Stimulated activated CD8-positive, alpha-beta memory T cell treated with anti-CD3 and anti-CD28 coated beads, Interleukin-12 subunit alpha, Interleukin-12 subunit beta, amount 100 ng/mL, for 1 hour (primary cell): Measurements from ENCODE around the gene NPEPL1.

Source experiments
- DNase-seq: peaks from one replicate; pipeline ENCODE4 v3.0.0-alpha.2; 2020; ENCODE audit warnings: low read depth

NPEPL1 gene

GRCh38 chr20:58701431-58702160 is 9.0 kb downstream of the NPEPL1 start:
- DNase-seq = no peak

DNA sequence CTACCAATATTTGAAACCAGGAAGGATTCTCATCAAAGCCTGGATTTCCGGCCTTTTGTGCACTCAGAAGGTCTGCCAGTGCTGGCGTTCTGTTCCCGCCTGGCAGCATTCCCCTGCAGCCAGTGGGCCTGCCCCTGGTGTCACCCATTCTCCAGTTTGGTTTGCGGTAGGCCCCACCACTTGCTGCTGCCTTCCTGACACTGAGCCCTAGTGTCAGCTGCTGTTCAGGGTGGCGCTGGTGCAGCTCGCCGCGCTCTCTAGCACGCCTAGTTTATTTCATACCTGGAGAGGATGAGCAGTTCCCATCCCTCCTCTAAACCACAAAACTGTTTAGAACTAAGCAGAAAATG is 9.5 kb downstream of the NPEPL1 start:
- DNase-seq = no peak

GRCh38 chr20:58702859-58703648 is 10.5 kb downstream of the NPEPL1 start:
- DNase-seq = no peak

- no peak for DNase-seq
Observed at GRCh38 chr20:58703765-58704371, 11.3 kb downstream of the NPEPL1 start.

DNA sequence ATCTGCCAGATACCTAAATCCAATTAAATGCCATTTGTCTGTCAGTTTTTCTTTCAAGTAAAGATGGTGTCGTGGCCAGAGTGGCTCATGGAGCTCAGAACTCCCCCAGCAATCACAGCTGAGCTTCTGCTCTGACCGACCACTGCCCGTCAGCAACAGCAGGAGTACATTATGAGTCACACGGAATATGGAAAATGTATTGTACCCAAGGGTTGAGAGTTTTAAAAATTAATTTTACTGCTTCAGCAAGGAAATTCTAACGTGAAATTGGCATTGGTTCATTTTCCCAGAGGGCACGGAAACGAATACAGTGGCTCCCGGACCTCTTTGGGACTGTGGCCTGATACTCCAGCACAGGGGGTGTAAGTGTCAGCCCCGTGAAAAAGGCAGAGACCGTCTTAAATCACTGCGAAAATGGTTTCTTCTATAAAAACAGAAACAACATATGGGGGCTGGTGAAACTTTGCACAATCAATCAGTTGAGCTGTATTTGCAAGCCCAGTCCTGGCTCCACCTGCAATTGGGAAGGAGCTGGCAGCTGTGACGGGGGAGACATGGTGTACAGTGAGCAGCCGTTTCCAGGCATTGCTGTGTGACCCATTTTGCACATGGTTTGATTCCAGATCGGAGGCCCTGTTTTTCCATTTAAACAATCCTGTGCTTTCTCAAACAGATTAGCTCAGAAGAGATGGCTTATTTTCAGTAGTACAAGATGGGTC is 12.8 kb downstream of the NPEPL1 start:
- DNase-seq = no peak

DNA sequence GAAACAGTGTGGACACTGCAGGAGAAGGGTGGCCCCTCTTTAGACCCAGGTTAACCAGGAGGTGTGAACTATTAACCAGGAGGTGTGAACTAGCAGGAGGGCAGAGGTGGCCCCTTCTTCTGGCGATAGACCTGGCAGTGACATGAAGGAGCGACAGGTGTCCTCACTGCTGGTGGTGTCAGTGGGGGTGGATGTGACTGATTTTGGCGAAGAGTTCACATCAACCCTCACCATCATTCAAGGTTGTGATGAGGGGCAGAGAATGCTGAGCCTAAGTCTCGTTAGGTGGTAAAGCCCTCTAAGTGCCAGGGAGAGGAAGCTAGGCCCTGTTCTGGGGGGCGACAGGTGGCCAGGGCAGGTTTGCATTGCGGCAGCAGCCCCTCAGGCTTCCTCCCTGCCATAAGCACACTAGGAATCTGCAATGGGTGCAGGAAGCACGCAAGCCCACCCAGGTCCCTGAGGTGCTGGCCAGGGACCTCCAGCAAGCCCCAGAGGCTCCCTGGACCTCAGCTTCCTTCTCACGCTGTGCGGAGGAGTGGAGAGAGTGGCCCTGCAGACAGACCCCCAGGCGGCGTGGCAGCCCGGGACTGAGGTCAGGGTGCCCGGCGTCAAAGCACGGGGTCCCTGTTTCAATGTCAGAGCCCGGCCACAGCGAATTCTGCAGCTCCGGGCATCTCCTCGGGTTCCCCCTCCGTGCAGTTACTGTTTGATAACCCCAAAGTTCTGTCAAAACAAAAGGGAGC is 13.7 kb downstream of the NPEPL1 start:
- DNase-seq = no peak

DNA sequence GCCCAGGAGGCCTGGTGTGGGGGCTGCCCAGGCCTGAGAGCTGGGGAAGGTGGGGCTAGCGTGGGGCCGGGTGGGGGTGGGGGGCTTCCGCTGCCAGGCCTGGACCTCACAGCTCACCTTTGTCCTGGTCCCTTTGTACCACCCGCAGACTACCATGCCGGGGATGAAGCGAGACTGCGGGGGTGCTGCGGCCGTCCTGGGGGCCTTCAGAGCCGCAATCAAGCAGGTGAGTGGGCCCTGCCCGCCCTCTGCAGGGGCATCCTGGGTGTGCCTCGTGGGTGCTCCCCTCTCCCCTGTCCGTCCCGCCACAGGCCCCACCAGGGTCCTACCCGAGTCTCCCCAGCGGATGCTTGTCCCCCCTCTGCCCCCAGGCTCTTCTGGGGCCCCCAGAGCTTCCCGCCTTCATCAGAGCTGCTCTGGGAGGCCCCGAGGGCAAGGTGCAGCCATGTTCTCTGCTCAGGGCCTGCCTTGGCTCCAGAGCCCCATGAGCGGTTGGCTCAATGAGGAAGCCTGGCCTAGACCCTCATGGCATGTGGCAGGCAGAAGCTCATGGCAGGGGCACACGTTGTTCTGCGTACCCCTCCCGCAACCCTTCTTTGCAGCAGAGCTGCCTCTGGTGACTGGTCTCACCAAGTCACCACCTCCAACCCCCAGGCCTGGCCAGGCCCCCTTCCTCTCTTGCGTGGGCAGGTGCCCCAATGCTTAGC is 14.5 kb downstream of the NPEPL1 start:
- DNase-seq = no peak

DNA sequence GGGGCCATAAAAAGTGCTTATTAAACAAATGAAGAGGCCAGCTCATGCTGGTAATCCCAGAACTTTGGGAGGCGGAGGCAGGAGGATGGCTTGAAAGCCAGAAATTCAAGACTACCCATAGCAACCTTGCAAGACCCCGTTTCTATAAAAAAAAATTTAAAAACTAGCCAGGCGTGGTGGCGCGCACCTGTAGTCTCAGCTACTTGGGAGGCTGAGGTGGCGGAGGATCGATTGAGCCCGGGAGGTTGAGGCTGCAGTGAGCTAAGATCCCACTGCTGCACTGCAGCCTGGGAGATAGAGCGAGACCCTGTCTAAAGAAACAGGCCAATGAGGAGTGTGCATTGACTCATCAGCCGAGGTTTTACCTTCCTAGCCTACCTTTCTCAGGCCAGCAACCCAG is 15.2 kb downstream of the NPEPL1 start:
- no peak for DNase-seq

- no peak for DNase-seq
Observed at GRCh38 chr20:58708246-58708931, 15.8 kb downstream of the NPEPL1 start.

DNA sequence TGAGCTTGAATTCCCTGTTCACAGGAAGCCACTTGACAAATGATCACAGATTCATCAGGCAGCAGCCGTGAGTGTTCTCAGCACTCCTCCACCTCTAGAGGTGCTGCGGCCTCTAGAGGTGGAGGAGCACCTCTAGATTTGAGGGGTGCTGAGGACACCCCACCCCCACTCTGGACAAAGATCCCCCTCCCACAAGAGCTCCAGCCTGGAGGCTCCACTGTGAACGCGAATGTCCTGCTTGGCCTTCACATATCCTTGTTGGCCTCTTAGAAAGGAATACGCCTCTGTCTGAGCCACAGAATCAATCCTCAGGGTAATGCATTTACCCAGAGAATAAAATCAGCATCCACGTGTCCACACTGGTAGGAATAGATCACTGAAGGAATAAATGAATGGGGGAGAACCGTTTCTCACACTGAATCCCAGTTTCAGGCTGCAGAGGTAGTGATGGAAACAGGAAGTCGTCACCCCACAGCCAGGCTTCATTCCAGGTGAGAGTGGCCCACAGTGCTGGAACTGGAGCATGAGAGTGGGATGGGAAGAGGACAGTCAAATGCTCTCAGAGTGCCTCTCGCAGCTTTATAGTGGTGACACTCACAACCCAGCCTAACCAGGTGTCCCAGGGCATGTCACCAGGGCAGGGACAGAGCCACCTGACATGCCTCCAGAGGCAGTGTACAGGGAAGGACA is 16.6 kb downstream of the NPEPL1 start:
- DNase-seq = no peak

DNA sequence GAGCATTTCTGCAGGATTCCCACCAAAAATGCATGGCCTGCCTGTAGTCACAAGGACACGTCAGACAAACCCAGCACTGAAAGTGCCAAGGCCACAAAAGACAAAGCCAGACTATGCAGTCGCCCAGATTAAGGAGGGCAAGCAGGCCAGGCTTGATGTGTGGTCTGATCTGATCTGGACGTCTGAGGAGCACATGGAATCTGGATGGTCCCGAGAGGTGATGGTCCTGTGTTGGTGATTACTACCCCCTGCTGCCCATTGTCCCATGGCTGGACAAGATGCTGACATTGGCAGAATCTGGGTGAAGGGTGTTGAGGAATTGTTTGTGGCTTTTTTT is 17.1 kb downstream of the NPEPL1 start:
- DNase-seq = no peak

- DNase-seq = no peak
Observed at GRCh38 chr20:58710481-58711265, 18.1 kb downstream of the NPEPL1 start.

- no peak for DNase-seq
Observed at GRCh38 chr20:58711266-58712051, 18.9 kb downstream of the NPEPL1 start.

DNA sequence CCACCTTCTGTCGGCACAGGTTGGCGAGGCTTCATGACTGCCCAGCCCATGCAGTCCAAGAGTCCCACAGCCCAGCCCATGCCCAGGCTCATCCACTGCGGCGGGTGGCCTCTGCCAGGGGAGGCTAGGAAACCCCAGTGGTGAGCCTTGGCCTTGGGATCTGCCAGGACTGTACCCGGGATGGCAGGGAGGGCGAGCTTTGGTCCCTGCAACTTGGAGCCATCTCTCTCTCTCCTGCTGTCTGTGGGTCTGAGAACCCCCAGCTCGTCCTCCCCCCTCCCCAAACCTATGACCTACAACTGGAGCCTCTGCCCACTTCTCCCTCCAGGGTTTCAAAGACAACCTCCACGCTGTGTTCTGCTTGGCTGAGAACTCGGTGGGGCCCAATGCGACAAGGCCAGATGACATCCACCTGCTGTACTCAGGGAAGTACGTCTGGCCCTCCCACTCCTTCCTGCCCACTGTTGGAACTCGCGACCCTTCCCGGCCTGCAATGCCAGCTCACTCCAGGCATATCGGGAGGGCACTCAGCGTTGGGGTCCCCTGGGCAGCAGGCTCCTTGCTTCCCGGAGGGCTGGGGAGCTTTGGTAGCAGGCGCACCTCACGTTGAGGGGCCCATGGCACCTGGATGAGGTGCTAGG is 19.7 kb downstream of the NPEPL1 start:
- no peak for DNase-seq

DNA sequence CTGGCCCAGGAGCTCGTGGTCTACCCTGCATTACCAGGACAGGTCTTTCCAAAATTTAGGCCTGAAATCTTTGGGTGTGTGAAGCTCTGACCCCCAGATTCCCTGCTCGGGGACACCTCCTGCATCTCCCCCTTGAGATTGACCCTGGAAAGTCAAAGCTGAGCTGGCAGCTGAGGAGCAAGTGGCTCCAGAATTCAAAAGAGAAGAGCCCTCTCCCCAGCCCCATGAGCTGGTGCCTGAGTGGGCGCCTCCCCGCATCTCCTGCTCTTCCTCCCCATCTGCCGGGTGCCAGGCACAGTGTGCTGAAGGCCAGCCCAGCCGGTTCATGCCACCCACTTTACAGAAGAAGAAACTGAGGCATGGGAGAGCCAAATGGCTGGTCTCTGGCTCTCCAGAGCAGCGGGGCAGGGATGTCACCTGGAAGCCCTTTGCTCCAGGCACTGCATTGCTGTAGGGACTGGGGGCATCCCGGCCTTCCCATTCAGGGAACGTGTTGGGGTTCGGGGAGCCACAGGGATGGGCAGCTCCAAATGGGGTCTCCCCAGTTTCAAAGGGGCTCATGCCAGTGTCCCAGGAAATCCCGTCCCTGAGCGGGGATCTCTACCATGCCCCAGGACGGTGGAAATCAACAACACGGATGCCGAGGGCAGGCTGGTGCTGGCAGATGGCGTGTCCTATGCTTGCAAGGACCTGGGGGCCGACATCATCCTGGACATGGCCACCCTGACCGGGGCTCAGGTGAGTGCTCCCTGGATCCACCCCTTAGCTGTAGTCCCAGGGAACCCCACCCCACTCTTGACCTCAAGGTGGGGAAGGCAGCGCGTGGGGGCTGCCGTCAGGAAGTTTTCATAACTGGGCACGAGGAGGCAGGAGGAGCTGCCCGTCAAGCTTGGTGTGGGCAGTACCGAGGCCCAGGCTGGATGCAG is 20.5 kb downstream of the NPEPL1 start:
- no peak for DNase-seq

- DNase-seq = no peak
Observed at GRCh38 chr20:58713801-58714339, 21.3 kb downstream of the NPEPL1 start.
